Measurements from ENCODE around the gene AAGAB.
A peak's percentile ranks its signal among the peaks of the same experiment; 100 is the strongest.

The AAGAB gene

GRCh38 chr15:67230504-67230903 is 24.0 kb downstream of the AAGAB start:
- no peak overlapping the region for H3K4me3 ChIP-seq (ENCODE audit: low read depth, low read length)
- H3K27ac ChIP-seq (ENCODE audit: low read depth, low read length), result no peak overlapping the region
- no peaks in the 10 kb centered on the region for H3K79me2 ChIP-seq (ENCODE audit: control insufficient read depth, insufficient read depth, low read length, unreplicated experiment)
- H3K27me3 ChIP-seq (ENCODE audit: insufficient read depth, low read length), result no peaks in the 10 kb centered on the region
- peaks cover 6% of the 10 kb centered on the region for H3K4me1 ChIP-seq (ENCODE audit: control insufficient read depth, insufficient read depth, low read length, unreplicated experiment)
- H2AFZ ChIP-seq (ENCODE audit: low read length, unreplicated experiment), result no peak overlapping the region
- peaks cover 35% of the 10 kb centered on the region for H3K36me3 ChIP-seq (ENCODE audit: insufficient read depth, low read length)

- Histone ChIP-seq H3K27me3 (ENCODE audit: insufficient read depth, low read length) (no peaks in the 10 kb centered on the region), H3K4me3 (ENCODE audit: low read depth, low read length) (no peak overlapping the region), H3K36me3 (ENCODE audit: insufficient read depth, low read length) (peaks cover 28% of the 10 kb centered on the region), H2AFZ (ENCODE audit: low read length, unreplicated experiment) (no peak overlapping the region), H3K27ac (ENCODE audit: low read depth, low read length) (no peak overlapping the region), H3K4me1 (ENCODE audit: control insufficient read depth, insufficient read depth, low read length, unreplicated experiment) (peaks cover 13% of the 10 kb centered on the region), H3K79me2 (ENCODE audit: control insufficient read depth, insufficient read depth, low read length, unreplicated experiment) (no peaks in the 10 kb centered on the region)
These were observed 26.2 kb downstream of the AAGAB start for GRCh38 chr15:67228286-67228685.

GRCh38 chr15:67227846-67228245 is 26.6 kb downstream of the AAGAB start:
- no peaks in the 10 kb centered on the region for H3K27me3 ChIP-seq (ENCODE audit: insufficient read depth, low read length)
- H3K4me3 ChIP-seq (ENCODE audit: low read depth, low read length), result no peak overlapping the region
- no peak overlapping the region for H3K27ac ChIP-seq (ENCODE audit: low read depth, low read length)
- H3K79me2 ChIP-seq (ENCODE audit: control insufficient read depth, insufficient read depth, low read length, unreplicated experiment), result no peaks in the 10 kb centered on the region
- H3K4me1 ChIP-seq (ENCODE audit: control insufficient read depth, insufficient read depth, low read length, unreplicated experiment), result peaks cover 13% of the 10 kb centered on the region
- H2AFZ ChIP-seq (ENCODE audit: low read length, unreplicated experiment), result no peak overlapping the region
- H3K36me3 ChIP-seq (ENCODE audit: insufficient read depth, low read length), result peaks cover 23% of the 10 kb centered on the region

- no peak overlapping the region for H3K27ac ChIP-seq (ENCODE audit: low read depth, low read length)
- no peak overlapping the region for H3K4me3 ChIP-seq (ENCODE audit: low read depth, low read length)
- no peak overlapping the region for H2AFZ ChIP-seq (ENCODE audit: low read length, unreplicated experiment)
- peaks cover 13% of the 10 kb centered on the region for H3K4me1 ChIP-seq (ENCODE audit: control insufficient read depth, insufficient read depth, low read length, unreplicated experiment)
- H3K36me3 ChIP-seq (ENCODE audit: insufficient read depth, low read length), result peaks cover 19% of the 10 kb centered on the region
- no peaks in the 10 kb centered on the region for H3K27me3 ChIP-seq (ENCODE audit: insufficient read depth, low read length)
- no peaks in the 10 kb centered on the region for H3K79me2 ChIP-seq (ENCODE audit: control insufficient read depth, insufficient read depth, low read length, unreplicated experiment)
These were observed 27.0 kb downstream of the AAGAB start for GRCh38 chr15:67227431-67227830.

GRCh38 chr15:67225336-67225735 is 29.1 kb downstream of the AAGAB start:
- no peaks in the 10 kb centered on the region for H3K27me3 ChIP-seq (ENCODE audit: insufficient read depth, low read length)
- H3K4me3 ChIP-seq (ENCODE audit: low read depth, low read length), result peak overlapping the region; percentile 19; the same call in 1 of the 2 replicates
- H3K27ac ChIP-seq (ENCODE audit: low read depth, low read length), result peak overlapping the region; percentile 74
- peaks cover 13% of the 10 kb centered on the region for H3K4me1 ChIP-seq (ENCODE audit: control insufficient read depth, insufficient read depth, low read length, unreplicated experiment)
- no peaks in the 10 kb centered on the region for H3K79me2 ChIP-seq (ENCODE audit: control insufficient read depth, insufficient read depth, low read length, unreplicated experiment)
- H2AFZ ChIP-seq (ENCODE audit: low read length, unreplicated experiment), result no peak overlapping the region
- H3K36me3 ChIP-seq (ENCODE audit: insufficient read depth, low read length), result peaks cover 8% of the 10 kb centered on the region; the same call in 1 of the 2 replicates

GRCh38 chr15:67224889-67225288 is 29.6 kb downstream of the AAGAB start:
- Histone ChIP-seq H2AFZ (ENCODE audit: low read length, unreplicated experiment) (no peak overlapping the region), H3K27ac (ENCODE audit: low read depth, low read length) (peak overlapping the region; percentile 74), H3K4me3 (ENCODE audit: low read depth, low read length) (no peak overlapping the region), H3K27me3 (ENCODE audit: insufficient read depth, low read length) (no peaks in the 10 kb centered on the region), H3K4me1 (ENCODE audit: control insufficient read depth, insufficient read depth, low read length, unreplicated experiment) (peaks cover 13% of the 10 kb centered on the region), H3K79me2 (ENCODE audit: control insufficient read depth, insufficient read depth, low read length, unreplicated experiment) (no peaks in the 10 kb centered on the region), H3K36me3 (ENCODE audit: insufficient read depth, low read length) (peaks cover 5% of the 10 kb centered on the region; the same call in 1 of the 2 replicates)

- no peaks in the 10 kb centered on the region for H3K27me3 ChIP-seq (ENCODE audit: insufficient read depth, low read length)
- no peak overlapping the region for H2AFZ ChIP-seq (ENCODE audit: low read length, unreplicated experiment)
- H3K79me2 ChIP-seq (ENCODE audit: control insufficient read depth, insufficient read depth, low read length, unreplicated experiment), result no peaks in the 10 kb centered on the region
- no peaks in the 10 kb centered on the region; the same call in 1 of the 2 replicates for H3K36me3 ChIP-seq (ENCODE audit: insufficient read depth, low read length)
- H3K27ac ChIP-seq (ENCODE audit: low read depth, low read length), result no peak overlapping the region
- H3K4me3 ChIP-seq (ENCODE audit: low read depth, low read length), result no peak overlapping the region
- H3K4me1 ChIP-seq (ENCODE audit: control insufficient read depth, insufficient read depth, low read length, unreplicated experiment), result no peaks in the 10 kb centered on the region
These were observed 35.2 kb downstream of the AAGAB start for GRCh38 chr15:67219288-67219687.

- H3K4me3 ChIP-seq (ENCODE audit: low read depth, low read length), result no peak overlapping the region
- H2AFZ ChIP-seq (ENCODE audit: low read length, unreplicated experiment), result no peak overlapping the region
- H3K27ac ChIP-seq (ENCODE audit: low read depth, low read length), result no peak overlapping the region
- H3K36me3 ChIP-seq (ENCODE audit: insufficient read depth, low read length), result no peaks in the 10 kb centered on the region; the same call in 1 of the 2 replicates
- H3K4me1 ChIP-seq (ENCODE audit: control insufficient read depth, insufficient read depth, low read length, unreplicated experiment), result no peaks in the 10 kb centered on the region
- H3K27me3 ChIP-seq (ENCODE audit: insufficient read depth, low read length), result no peaks in the 10 kb centered on the region
- no peaks in the 10 kb centered on the region for H3K79me2 ChIP-seq (ENCODE audit: control insufficient read depth, insufficient read depth, low read length, unreplicated experiment)
These were observed 36.0 kb downstream of the AAGAB start for GRCh38 chr15:67218428-67218827.

GRCh38 chr15:67216859-67217258 is 37.6 kb downstream of the AAGAB start:
- H3K4me3 ChIP-seq (ENCODE audit: low read depth, low read length), result no peak overlapping the region
- H3K36me3 ChIP-seq (ENCODE audit: insufficient read depth, low read length), result no peaks in the 10 kb centered on the region; the same call in 1 of the 2 replicates
- no peaks in the 10 kb centered on the region for H3K4me1 ChIP-seq (ENCODE audit: control insufficient read depth, insufficient read depth, low read length, unreplicated experiment)
- H2AFZ ChIP-seq (ENCODE audit: low read length, unreplicated experiment), result no peak overlapping the region
- no peaks in the 10 kb centered on the region for H3K27me3 ChIP-seq (ENCODE audit: insufficient read depth, low read length)
- H3K27ac ChIP-seq (ENCODE audit: low read depth, low read length), result no peak overlapping the region
- H3K79me2 ChIP-seq (ENCODE audit: control insufficient read depth, insufficient read depth, low read length, unreplicated experiment), result no peaks in the 10 kb centered on the region

- no peak overlapping the region for H3K4me3 ChIP-seq (ENCODE audit: low read depth, low read length)
- H3K36me3 ChIP-seq (ENCODE audit: insufficient read depth, low read length), result no peaks in the 10 kb centered on the region; the same call in 1 of the 2 replicates
- H3K4me1 ChIP-seq (ENCODE audit: control insufficient read depth, insufficient read depth, low read length, unreplicated experiment), result no peaks in the 10 kb centered on the region
- H3K79me2 ChIP-seq (ENCODE audit: control insufficient read depth, insufficient read depth, low read length, unreplicated experiment), result no peaks in the 10 kb centered on the region
- no peaks in the 10 kb centered on the region for H3K27me3 ChIP-seq (ENCODE audit: insufficient read depth, low read length)
- no peak overlapping the region for H2AFZ ChIP-seq (ENCODE audit: low read length, unreplicated experiment)
- no peak overlapping the region for H3K27ac ChIP-seq (ENCODE audit: low read depth, low read length)
These were observed 39.4 kb downstream of the AAGAB start for GRCh38 chr15:67215102-67215501.

GRCh38 chr15:67212684-67213367 is 41.6 kb downstream of the AAGAB start:
- no peaks in the 10 kb centered on the region for H3K4me1 ChIP-seq (ENCODE audit: control insufficient read depth, insufficient read depth, low read length, unreplicated experiment)
- no peaks in the 10 kb centered on the region for H3K79me2 ChIP-seq (ENCODE audit: control insufficient read depth, insufficient read depth, low read length, unreplicated experiment)
- H3K36me3 ChIP-seq (ENCODE audit: insufficient read depth, low read length), result peaks cover 11% of the 10 kb centered on the region

More at GRCh38 chr15:67212684-67213367, 41.6 kb downstream of the AAGAB start:
- Histone ChIP-seq H3K27ac (ENCODE audit: low read depth, low read length) (no peak overlapping the region), H3K27me3 (ENCODE audit: insufficient read depth, low read length) (no peaks in the 10 kb centered on the region), H3K4me3 (ENCODE audit: low read depth, low read length) (no peak overlapping the region), H2AFZ (ENCODE audit: low read length, unreplicated experiment) (no peak overlapping the region)
